ENCODE data around the gene CHADL.

CHADL gene

DNA sequence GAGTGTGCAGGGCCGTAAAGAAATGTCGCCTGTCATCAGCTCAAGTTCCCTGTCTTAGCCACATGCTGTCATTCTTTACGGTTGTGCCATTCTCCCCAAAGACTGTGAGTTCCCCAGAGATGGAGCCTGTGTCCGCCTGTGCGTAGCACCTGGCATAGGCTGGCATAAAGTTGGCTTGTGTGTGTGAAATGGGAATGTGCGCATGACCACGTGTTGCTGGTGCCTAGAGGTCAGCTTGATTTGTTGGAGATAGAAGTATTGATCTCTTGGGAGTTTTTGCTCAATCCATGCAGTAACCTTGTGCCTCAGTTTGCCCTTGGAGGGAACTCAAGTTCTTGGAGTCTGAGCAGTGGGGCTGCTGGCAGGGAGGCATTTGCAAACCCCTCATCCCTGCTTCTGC, 9.4 kb downstream of the CHADL start:
- no peak for DNase-seq (ENCODE audit: low read depth in 2 of 2, low spot score in 1 of 2)

DNA sequence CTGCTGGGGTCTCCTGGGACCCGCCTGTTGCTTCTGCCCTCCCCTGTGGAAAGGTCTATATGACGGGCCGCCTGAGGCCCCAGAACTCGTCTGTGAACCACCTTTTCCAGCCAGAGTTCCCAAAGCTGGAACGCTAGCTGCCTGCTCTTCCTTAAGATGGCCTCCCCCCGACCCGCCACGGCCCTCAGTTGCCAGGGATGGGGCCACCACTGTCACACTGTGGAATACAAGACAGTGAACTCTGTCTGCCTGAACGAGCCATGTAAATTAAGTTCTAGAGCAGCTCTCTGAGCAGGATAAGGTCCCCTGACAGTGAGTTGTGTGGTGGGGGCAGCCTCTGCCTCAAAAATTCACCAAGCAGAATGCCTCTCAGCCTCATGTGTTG, 10.3 kb downstream of the CHADL start:
- no peak for DNase-seq (ENCODE audit: low read depth in 2 of 2, low spot score in 1 of 2)

DNA sequence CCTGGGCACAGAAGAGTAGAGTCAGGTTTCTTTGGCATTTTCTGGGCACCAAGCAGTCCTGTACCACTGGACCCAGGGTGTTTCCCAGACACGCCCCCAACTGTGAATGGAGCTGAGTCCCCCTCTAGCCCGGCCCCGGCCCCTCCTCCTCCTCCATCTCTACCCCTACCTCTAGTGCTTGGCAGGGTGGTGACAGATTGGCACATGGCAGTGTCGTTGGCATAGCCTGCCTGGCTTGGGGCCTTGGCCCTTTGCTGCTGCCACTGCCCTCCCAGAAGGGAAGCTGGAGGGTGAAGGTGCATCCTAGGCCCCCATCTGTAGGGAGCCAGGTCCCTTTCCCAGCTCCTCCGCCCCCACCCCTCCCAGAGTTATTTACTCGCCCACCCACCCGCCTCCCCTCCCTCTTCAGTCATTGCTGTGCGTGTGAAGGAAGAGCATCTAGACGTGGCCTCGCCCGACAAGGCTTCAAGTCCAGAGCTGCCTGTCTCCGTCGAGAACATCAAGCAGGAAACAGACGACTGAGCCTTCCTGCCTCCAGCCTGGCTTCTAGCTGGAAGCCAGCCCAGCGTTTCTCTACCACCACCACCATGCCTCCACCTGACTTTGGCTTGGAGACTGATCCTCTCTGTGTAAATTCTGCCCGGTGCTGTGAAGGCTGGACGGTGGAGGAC, 10.9 kb downstream of the CHADL start:
- DNase-seq (ENCODE audit: low read depth in 2 of 2, low spot score in 1 of 2) = no peak

DNA sequence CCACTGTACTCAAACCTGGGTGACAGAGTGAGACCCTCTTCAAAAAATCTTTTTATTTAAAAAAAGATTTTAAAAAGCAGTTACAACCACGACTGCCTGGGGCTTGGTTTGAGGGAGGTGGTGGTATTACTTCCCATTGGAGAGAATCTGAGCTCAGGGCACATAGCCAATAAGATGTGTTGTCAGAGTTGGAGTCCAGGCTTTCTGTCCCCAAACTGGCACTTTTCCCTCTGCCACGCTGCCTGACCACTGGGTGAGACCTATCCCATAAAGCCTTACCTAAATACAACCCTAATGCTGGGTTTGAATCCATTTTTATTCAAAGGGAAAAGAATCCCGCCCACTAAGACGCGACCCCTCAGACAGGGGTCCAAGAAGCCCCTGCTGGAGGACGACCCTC, 11.5 kb downstream of the CHADL start:
- DNase-seq (ENCODE audit: low read depth in 2 of 2, low spot score in 1 of 2) = no peak

DNA sequence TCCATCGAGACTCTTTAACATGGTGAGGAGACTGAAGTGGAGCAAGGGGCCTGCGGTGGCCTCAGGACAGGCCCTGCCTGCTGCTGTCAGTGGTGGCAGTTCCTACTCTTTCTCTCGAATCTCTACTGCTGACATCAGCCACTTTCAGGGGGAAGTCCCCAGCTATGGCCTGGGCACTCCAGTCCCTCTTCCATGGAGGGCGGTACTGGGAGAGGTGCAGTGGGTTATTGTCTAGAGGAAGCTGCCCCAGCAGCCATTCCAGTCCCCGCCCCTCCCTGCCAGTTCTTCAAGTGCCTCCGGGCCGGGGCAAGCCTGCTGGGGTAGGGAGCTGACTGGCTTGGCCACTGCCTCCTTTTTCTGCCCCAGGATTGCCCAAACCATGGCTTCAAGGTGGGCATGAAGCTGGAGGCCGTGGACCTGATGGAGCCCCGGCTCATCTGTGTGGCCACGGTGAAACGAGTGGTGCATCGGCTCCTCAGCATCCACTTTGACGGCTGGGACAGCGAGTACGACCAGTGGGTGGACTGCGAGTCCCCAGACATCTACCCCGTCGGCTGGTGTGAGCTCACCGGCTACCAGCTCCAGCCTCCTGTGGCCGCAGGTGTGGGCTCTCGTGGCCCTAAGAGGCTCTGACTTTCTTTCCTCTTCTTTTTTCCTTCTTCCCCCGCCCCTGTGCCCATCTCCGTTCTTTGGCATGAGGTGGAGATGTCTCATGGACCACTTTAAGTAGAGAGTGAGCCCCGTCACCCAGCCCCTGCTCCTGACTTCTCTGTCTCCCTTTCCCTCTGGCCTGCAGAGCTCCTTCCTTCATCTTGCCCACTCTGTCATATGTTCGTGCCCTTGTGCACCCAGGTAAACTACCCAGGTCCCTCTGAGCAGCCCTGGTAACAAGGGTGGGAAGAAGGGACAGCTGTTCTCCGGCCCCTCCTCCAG, 13.7 kb downstream of the CHADL start:
- DNase-seq (ENCODE audit: low read depth in 2 of 2, low spot score in 1 of 2) = no peak

DNA sequence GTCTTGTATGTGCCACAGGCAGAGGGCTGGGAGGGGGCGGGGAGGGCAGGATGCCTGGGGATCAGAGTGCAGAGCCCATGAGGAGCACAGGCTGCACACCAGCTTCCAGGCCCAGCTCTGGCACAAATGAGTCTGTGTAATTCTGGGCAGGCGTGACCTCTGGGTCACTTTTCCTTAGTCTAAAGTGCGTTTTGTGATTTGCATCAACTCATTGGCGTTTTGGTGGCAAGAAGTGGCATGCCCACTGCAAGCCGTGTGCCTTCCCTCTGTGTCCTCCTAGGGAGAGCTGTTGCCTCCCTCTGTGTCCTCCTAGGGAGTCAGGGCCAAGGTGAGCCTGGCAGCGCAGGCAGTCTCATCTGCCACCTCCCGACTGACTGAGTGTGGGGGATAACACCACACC, 17.2 kb downstream of the CHADL start:
- DNase-seq (ENCODE audit: low read depth in 2 of 2, low spot score in 1 of 2) = no peak

DNA sequence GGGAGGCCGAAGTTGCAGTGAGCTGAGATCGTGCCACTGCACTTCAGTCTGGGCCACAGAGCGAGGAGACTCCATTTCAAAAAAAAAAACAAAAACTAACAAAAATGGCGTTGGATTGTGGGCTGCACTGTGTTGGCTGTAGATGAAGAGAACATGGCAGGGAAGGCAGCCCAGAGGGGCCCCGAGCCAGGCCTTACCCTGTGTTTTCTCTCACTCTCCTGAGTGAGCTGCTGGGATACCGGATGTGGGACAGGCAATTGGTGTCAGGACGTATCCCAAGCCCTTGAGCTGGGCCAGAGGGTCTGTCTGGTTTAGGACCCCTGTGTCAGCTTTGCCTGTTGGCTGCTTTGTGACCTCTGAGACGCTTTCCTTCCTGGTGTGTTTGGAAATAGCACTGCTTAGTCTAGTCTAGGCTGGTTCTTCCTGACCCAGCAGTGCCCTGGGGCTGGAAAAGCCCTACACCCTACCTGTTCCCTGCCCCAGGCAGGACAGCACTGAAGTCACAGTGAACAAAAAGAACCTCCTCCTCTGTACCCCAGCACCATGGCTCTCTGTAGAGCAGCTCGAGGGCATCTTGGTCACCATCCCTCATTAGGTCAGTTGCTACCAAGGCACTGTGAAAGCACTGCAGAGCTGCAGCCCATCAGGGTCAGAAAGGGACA, 17.8 kb downstream of the CHADL start:
- no peak for DNase-seq (ENCODE audit: low read depth in 2 of 2, low spot score in 1 of 2)

DNA sequence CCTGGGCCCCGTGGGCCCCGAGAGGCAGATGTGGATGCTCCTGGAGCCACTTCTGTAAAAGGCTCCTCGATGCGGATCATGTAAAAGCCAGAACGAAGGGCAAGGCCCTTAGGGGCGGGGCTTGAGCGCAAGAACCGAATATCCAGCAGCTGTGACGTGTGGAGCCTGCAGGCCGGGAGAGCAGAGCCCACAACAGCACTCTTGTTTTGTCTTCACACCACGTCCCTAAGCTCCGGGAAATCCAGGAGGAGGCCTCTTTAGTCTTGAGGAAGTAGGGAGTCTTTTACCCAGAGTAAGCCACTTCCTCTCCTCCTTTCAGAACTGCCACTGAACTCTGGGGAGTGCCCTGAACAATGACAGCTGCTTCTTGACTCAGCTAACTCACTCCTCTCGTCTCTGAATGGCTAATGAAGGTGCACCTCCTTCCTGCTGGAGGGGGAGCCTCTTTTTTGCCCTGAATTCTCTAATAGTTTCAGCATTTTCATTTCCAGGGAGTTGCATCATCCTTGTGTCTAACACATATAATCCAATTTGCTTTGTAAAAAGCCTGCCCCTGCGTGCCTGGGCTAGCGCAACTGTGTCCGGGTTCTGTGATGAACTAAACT, 23.1 kb downstream of the CHADL start:
- DNase-seq (ENCODE audit: low read depth in 2 of 2, low spot score in 1 of 2) = no peak

DNA sequence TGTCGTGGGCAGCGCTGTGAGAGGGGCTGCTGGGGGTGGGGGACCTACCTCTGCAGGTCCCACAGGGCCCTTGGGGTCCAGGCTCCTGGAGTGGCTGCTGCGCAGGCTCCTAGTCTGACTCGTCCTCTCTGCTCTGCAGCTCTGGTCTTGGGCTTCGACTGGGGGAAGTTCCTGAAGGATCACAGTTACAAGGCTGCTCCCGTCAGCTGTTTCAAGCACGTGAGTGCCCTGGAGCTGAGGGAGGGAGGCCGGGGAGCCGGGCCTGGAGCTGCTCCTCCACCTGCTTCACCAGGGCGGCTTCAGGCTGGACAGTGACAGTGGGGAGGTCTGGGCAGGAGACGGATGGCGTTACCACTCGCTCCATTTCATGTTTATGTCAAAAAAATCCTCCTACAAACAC, 23.7 kb downstream of the CHADL start:
- no peak for DNase-seq (ENCODE audit: low read depth in 2 of 2, low spot score in 1 of 2)

DNA sequence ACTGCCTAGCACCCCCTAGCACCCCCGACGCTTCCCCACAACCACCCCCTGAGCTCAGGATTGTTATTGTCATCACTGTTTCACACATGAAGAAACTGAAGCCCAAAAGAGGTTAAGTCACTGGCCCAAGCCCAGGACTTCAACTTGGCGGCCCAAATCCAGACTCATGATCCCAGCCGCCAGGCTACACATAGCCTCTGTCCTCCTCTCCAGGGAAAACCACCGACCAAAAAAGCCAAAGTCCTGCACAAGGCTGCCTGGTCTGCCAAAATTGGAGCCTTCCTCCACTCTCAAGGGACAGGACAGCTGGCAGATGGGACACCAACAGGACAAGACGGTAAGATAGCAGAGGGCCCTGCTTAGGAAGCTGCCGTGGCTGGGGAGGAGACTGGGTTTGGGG, 24.8 kb downstream of the CHADL start:
- DNase-seq (ENCODE audit: low read depth in 2 of 2, low spot score in 1 of 2) = no peak

DNA sequence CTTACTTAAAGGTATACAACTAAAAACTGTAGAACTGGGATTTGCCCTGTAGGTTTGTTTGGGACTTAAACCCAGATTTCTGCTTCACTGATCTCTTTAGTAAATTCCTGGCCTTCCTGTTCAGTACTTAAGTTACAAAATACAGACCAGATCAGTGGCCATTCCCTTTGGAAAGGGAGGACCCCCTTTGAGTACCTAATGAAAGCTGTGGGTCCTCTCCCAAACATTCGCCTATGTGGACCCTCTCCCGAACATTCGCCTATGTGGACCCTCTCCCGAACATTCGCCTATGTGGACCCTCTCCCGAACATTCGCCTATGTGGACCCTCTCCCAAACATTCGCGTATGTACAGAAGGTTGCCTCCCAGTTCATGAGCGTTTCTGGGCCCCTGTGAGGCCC, 25.3 kb downstream of the CHADL start:
- DNase-seq (ENCODE audit: low read depth in 2 of 2, low spot score in 1 of 2) = no peak

DNA sequence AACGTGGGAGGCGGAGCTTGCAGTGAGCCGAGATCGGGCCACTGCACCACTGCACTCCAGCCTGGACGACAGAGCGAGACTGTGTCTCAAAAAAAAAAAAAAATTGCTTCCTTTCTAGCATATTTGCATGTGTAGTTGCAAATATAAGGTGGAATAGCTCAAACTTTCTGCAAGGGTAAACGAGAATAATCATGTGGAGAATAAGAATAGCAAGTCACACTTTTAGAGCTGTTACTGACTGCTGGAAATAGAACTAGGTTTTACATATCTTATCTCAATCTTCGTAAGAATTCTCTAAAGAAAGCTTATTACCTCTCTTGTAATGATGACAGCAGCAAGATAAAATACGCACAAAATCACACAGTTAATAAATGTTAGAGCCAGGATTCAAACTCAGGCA, 34.0 kb downstream of the CHADL start:
- no peak for DNase-seq (ENCODE audit: low read depth in 2 of 2, low spot score in 1 of 2)

DNA sequence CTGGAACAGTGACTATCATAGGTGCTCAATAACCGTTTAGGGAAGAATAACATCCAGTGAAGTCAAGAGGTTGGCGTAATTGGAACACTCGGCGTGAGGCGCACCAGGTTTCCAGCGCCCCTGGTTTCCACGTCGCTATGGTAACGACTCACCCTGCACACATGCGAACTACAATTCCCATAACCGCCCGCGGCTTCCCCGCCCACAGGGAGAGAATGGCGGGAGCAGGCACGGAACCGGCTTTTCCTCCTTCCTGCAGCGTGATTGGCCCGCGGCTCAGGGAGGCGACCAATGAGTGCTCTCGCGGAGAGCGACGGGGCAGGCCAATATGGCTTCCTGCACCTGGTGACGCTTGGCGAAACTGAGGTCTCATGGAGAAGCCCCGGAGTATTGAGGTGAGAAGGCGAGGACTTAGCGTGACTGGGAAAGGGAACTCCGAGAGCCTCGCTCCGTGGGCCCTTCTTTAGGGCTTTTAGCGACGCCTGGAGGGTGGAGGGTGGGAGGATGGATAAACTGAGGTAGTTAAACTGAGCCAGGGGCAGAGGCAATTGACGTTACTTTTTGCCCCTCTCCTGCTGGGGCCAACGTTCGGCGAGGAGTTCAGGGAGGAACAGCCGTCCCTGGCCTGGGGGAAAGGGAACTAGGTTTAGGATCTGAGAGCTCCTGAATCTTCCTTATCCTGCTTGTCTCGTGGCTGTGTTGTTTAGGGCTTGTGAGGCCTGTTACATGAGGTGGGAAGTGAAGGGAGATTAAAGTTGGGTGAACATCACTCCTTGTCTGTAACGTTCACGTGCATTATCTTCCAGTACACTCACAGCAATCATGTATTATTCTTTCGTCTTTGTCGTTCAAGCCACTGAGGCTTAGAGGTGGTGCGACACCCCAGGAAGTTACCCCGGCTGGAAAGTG, 35.5 kb downstream of the CHADL start, which contains the start of gene L3MBTL2:
L3MBTL2 (plus strand) TSS at position 321 of the 909 bp plus-strand sequence; CDS start at position 372, 51 bp downstream.
- peak; percentile 95 to 97 for DNase-seq (ENCODE audit: low read depth in 2 of 2, low spot score in 1 of 2)

DNA sequence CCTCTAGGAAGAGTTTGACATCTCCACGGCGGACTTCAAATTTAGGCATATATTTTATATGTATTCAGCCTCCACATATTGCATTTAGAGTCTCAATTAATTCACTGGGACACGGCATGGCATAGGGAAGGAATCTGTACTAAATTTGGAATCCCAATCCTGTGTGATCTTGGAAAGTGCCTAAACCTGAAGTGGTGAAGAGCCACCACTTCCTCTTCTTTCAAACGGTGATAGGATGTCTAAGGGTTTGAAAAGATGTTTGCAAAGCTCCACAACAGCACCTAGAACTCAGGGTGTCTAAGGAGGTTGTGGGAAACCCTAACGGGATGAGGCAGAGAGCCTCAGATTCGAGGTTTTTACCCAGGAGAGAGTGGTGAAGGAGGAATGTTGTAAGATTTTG, 36.7 kb downstream of the CHADL start:
- no peak for DNase-seq (ENCODE audit: low read depth in 2 of 2, low spot score in 1 of 2)

DNA sequence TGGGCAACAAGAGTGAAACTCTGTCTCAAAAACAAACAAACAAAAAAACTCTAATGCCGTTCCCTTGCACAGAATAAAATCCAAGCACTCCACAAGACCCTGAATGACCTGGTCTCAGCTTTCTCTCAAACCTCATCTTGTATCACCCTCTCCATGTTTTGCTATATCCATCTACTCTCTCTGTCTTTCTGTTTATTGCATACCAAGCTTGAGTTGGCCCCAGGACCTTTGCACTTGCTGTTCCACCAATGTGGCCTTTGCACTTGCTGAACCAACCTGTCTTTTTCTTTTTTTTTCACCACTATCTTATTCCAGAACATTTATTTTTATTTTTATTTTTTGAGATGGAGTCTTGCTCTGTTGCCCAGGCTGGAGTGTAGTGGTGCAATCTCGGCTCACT, 37.6 kb downstream of the CHADL start:
- no peak for DNase-seq (ENCODE audit: low read depth in 2 of 2, low spot score in 1 of 2)

DNA sequence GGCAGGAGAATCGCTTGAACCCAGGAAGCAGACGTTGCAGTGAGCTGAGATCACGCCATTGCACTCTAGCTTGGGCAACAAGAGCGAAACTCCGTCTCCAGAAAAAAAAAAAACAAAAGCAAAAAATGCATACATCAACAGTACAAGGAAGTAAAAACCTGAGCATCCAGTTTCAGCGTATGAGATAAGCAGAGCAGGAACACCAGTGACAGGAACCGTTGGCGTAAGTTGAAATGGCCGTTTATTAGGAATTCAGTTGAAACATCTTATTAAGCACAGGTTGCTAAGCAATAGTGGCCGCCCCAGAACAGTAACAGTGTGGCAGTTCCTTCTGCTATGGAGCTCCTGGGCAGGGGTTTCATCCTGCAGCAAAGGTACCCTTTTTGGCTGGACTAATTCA, 39.6 kb downstream of the CHADL start:
- DNase-seq (ENCODE audit: low read depth in 2 of 2, low spot score in 1 of 2) = no peak

DNA sequence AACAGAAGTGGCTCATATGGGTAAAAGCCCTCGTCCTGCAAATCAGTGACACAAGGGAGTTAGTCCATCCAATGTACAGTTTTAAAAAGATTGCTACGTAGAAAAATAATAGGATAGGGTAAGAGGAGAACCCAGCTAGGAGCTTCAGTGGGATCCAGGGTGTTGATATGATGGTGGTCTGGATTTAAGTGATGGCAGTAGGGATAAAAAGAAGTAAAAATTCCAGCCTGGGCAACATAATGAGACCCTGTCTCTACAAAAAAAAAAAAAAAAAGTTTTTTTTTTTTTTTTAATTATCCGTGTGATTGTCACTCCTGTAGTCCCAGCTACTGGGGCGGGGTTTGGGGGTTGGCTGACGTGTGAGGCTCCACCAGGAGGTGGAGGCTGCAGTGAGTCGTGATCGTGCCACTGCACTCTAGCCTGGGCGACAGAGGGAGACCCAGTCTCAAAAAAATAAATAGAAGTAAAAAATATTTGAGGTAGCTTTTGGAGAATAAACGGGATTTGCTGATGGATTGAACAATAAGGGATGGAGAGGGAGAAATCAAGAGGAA, 42.6 kb downstream of the CHADL start:
- no peak for DNase-seq (ENCODE audit: low read depth in 2 of 2, low spot score in 1 of 2)

DNA sequence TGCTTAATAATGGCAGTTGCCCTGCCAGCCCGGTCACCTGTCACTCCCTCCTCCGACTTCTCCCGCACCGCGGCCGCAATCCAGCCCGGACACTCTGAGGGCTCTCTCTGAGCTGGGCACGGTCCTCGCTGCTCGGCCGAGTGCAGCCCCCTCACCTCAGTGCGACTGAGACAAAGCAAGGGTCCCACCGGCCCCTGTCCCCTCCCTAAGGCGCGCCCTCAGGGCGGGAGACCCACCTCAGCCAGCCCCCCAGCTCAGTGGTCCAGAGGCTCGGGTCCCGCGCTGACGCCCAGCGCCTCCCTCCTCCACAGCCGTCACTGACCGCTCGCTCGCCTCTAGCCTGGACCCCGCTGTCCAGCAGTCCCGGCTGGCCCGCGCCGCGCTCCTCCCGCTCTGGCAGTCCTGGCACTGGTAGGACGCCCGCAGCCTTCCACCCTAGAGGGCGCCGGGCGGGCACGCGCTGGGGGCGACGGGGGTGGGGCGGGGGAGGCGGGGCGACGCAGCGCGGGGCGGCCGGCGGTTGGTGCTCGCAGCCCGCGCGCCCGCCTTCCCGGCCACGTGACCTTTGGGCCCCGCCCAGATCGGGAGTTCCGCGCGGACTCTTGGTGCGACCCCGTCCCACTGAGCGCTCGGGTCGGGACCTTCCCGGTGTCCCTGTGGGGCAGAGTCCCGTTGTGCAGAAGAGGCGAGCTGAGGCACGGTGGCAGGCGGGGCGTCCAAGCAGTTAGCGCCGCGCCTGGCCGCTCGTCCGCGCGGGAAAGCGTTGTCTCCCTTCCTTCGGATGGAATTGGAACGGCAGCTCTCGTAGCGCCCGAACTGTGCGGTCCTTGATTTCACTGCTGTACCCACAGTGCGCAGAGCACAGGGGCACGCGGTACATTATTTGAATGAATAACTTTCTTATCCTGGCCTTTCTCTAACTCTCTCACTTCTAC, 43.4 kb downstream of the CHADL start:
- DNase-seq (ENCODE audit: low read depth in 2 of 2, low spot score in 1 of 2) = peak; percentile 63 to 66

DNA sequence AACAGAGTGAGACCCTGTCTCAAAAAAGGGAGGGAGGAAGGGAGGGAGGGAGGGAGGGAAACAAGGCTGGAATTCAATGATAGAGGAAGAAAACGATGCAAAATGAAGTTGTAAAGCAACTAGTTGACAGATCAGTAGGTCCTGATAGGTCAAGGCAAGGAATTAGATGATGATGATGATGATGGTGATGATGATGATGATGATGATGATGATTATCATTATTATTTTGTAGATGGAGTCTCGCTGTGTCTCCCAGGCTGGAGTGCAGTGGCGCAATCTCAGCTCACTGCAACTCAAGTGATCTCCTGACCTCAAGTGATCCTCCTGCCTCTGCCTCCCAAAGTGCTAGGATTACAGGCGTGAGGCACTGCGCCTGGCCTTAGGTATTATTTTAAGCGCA, 46.9 kb downstream of the CHADL start:
- no peak for DNase-seq (ENCODE audit: low read depth in 2 of 2, low spot score in 1 of 2)
